ENCODE data around the gene BBS2.

The BBS2 gene

DNA sequence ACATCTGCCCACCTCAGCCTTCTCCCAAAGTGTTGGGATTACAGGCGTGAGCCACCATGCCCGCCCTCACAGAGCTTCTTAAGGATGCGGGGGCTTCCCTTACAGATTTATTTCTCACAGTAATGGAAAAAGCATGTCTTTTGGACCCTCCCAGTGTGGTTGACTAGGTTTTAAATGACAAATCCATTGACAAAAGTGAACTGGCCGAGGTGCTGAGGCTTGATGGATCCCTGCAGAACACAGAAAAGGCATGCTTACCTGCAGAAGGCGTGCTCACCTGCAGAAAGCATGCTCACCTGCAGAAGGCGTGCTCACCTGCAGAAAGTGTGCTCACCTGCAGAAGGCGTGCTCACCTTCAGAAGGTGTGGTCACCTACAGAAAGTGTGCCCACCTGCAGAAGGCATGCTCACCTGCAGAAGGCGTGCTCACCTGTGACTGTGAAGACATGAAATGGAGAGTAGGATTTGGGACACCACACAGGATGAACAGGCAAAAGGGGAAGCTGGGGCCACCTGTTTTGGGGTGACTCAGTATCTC is 15.1 kb upstream of the BBS2 start:
- no peak for TF ChIP-seq ZNF501 (tag by site-specific recombination; IDR thresholded peaks at IDR 0.05)
- TF ChIP-seq, protein P1, sequence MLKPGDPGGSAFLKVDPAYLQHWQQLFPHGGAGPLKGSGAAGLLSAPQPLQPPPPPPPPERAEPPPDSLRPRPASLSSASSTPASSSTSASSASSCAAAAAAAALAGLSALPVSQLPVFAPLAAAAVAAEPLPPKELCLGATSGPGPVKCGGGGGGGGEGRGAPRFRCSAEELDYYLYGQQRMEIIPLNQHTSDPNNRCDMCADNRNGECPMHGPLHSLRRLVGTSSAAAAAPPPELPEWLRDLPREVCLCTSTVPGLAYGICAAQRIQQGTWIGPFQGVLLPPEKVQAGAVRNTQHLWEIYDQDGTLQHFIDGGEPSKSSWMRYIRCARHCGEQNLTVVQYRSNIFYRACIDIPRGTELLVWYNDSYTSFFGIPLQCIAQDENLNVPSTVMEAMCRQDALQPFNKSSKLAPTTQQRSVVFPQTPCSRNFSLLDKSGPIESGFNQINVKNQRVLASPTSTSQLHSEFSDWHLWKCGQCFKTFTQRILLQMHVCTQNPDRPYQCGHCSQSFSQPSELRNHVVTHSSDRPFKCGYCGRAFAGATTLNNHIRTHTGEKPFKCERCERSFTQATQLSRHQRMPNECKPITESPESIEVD (tag by site-specific recombination; IDR thresholded peaks at IDR 0.05), result no peak
- no peak for TF ChIP-seq ZNF621 (tag by site-specific recombination; IDR thresholded peaks at IDR 0.05)
- TF ChIP-seq ZNF585B (tag by site-specific recombination; IDR thresholded peaks at IDR 0.05), result no peak
- no peak for TF ChIP-seq HOXC10 (CRISPR knock-in tag; IDR thresholded peaks at IDR 0.05)
- no peak for TF ChIP-seq ZNF24 (tag by site-specific recombination; IDR thresholded peaks at IDR 0.05)
- TF ChIP-seq, protein P2, sequence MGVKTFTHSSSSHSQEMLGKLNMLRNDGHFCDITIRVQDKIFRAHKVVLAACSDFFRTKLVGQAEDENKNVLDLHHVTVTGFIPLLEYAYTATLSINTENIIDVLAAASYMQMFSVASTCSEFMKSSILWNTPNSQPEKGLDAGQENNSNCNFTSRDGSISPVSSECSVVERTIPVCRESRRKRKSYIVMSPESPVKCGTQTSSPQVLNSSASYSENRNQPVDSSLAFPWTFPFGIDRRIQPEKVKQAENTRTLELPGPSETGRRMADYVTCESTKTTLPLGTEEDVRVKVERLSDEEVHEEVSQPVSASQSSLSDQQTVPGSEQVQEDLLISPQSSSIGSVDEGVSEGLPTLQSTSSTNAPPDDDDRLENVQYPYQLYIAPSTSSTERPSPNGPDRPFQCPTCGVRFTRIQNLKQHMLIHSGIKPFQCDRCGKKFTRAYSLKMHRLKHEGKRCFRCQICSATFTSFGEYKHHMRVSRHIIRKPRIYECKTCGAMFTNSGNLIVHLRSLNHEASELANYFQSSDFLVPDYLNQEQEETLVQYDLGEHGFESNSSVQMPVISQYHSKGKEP (tag by site-specific recombination; IDR thresholded peaks at IDR 0.05), result no peak
- TF ChIP-seq, protein P3, sequence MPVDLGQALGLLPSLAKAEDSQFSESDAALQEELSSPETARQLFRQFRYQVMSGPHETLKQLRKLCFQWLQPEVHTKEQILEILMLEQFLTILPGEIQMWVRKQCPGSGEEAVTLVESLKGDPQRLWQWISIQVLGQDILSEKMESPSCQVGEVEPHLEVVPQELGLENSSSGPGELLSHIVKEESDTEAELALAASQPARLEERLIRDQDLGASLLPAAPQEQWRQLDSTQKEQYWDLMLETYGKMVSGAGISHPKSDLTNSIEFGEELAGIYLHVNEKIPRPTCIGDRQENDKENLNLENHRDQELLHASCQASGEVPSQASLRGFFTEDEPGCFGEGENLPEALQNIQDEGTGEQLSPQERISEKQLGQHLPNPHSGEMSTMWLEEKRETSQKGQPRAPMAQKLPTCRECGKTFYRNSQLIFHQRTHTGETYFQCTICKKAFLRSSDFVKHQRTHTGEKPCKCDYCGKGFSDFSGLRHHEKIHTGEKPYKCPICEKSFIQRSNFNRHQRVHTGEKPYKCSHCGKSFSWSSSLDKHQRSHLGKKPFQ (tag by site-specific recombination; IDR thresholded peaks at IDR 0.05), result no peak
- no peak for TF ChIP-seq ZNF747 (tag by site-specific recombination; IDR thresholded peaks at IDR 0.05)
- TF ChIP-seq ZNF2 (tag by site-specific recombination; IDR thresholded peaks at IDR 0.05), result no peak
- TF ChIP-seq ZNF830 (tag by site-specific recombination; IDR thresholded peaks at IDR 0.05; ENCODE audit: low read depth), result no peak
- TF ChIP-seq ZNF426 (tag by site-specific recombination; IDR thresholded peaks at IDR 0.05), result no peak
- TF ChIP-seq KLF1 (tag by site-specific recombination; IDR thresholded peaks at IDR 0.05), result no peak
- no peak for TF ChIP-seq ZNF670 (tag by site-specific recombination; IDR thresholded peaks at IDR 0.05; ENCODE audit: low read depth)
- TF ChIP-seq, protein P4, sequence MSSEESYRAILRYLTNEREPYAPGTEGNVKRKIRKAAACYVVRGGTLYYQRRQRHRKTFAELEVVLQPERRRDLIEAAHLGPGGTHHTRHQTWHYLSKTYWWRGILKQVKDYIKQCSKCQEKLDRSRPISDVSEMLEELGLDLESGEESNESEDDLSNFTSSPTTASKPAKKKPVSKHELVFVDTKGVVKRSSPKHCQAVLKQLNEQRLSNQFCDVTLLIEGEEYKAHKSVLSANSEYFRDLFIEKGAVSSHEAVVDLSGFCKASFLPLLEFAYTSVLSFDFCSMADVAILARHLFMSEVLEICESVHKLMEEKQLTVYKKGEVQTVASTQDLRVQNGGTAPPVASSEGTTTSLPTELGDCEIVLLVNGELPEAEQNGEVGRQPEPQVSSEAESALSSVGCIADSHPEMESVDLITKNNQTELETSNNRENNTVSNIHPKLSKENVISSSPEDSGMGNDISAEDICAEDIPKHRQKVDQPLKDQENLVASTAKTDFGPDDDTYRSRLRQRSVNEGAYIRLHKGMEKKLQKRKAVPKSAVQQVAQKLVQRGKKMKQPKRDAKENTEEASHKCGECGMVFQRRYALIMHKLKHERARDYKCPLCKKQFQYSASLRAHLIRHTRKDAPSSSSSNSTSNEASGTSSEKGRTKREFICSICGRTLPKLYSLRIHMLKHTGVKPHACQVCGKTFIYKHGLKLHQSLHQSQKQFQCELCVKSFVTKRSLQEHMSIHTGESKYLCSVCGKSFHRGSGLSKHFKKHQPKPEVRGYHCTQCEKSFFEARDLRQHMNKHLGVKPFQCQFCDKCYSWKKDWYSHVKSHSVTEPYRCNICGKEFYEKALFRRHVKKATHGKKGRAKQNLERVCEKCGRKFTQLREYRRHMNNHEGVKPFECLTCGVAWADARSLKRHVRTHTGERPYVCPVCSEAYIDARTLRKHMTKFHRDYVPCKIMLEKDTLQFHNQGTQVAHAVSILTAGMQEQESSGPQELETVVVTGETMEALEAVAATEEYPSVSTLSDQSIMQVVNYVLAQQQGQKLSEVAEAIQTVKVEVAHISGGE (tag by site-specific recombination; conservative IDR thresholded peaks at IDR 0.05; ENCODE audit: low read depth), result no peak
- TF ChIP-seq ZNF202 (tag by site-specific recombination; IDR thresholded peaks at IDR 0.05; ENCODE audit: borderline replicate concordance), result no peak
- no peak for TF ChIP-seq MYNN (tag by site-specific recombination; IDR thresholded peaks at IDR 0.05; ENCODE audit: borderline replicate concordance)
- H3K36me3 ChIP-seq (ENCODE audit: control insufficient read depth in 2 of 2, insufficient read depth in 1 of 2, low read length in 2 of 2), result no peaks in the 10 kb centered on the region
- ChIA-PET POLR2A (no interaction called here), CTCF (interaction anchor here (0.7 kb wide), 2 partner anchors 16 to 44 kb away, joined by 3 to 4 read pairs; no protein-coding TSS in a partner anchor)
- H3K27ac ChIP-seq (ENCODE audit: extremely low read depth, low read depth, low read length), result no peak overlapping the region
- H3K4me1 ChIP-seq (ENCODE audit: control insufficient read depth, insufficient read depth, low read length), result no peaks in the 10 kb centered on the region
- no peaks in the 10 kb centered on the region for H3K9me3 ChIP-seq (ENCODE audit: control insufficient read depth, insufficient read depth, low read depth, low read length)
- H3K4me3 ChIP-seq (ENCODE audit: low read depth, low read length), result no peak overlapping the region

DNA sequence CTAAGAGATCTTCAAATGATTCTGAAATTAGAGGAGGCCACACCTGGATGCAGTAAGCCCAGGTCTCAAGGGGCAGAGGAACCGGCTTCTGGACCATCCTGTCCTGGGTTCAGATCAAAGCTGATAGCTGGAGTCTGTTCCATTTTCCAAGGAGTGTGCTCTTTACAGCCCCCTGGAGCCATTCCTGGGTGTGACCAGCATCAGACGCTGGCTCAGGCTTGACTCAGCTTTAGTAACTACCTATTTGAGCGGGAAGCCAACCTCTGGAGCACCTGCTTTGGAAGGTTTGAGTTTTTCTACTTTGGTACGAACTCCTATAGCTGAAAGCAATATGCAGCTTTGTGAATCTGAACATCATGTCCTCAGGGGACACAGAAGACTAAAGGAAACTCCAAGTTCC is 12.9 kb upstream of the BBS2 start:
- Histone ChIP-seq H3K9me3 (ENCODE audit: control insufficient read depth, insufficient read depth, low read depth, low read length) (no peaks in the 10 kb centered on the region), H3K36me3 (ENCODE audit: control insufficient read depth in 2 of 2, insufficient read depth in 1 of 2, low read length in 2 of 2) (no peaks in the 10 kb centered on the region), H3K4me1 (ENCODE audit: control insufficient read depth, insufficient read depth, low read length) (no peaks in the 10 kb centered on the region), H3K27ac (ENCODE audit: extremely low read depth, low read depth, low read length) (no peak overlapping the region), H3K4me3 (ENCODE audit: low read depth, low read length) (no peak overlapping the region)
- CTCF ChIA-PET, result interaction anchor here (0.5 to 0.8 kb wide), 4 partner anchors 20 to 169 kb away, joined by 3 read pairs; no protein-coding TSS in a partner anchor
- POLR2A ChIA-PET, result no interaction called here
- TF ChIP-seq ZNF335 (tag by site-specific recombination; conservative IDR thresholded peaks at IDR 0.05) (no peak), YY1 (tag by site-specific recombination; IDR thresholded peaks at IDR 0.05) (no peak), ZNF354C (tag by site-specific recombination; IDR thresholded peaks at IDR 0.05; ENCODE audit: borderline replicate concordance, low read depth) (no peak), FEZF1 (tag by site-specific recombination; IDR thresholded peaks at IDR 0.05) (no peak), SCRT1 (tag by site-specific recombination; IDR thresholded peaks at IDR 0.05; ENCODE audit: borderline replicate concordance) (no peak)
- TF ChIP-seq, protein P5, sequence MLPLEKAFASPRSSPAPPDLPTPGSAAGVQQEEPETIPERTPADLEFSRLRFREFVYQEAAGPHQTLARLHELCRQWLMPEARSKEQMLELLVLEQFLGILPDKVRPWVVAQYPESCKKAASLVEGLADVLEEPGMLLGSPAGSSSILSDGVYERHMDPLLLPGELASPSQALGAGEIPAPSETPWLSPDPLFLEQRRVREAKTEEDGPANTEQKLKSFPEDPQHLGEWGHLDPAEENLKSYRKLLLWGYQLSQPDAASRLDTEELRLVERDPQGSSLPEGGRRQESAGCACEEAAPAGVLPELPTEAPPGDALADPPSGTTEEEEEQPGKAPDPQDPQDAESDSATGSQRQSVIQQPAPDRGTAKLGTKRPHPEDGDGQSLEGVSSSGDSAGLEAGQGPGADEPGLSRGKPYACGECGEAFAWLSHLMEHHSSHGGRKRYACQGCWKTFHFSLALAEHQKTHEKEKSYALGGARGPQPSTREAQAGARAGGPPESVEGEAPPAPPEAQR (tag by site-specific recombination; IDR thresholded peaks at IDR 0.05), result no peak
- TF ChIP-seq, protein P6, sequence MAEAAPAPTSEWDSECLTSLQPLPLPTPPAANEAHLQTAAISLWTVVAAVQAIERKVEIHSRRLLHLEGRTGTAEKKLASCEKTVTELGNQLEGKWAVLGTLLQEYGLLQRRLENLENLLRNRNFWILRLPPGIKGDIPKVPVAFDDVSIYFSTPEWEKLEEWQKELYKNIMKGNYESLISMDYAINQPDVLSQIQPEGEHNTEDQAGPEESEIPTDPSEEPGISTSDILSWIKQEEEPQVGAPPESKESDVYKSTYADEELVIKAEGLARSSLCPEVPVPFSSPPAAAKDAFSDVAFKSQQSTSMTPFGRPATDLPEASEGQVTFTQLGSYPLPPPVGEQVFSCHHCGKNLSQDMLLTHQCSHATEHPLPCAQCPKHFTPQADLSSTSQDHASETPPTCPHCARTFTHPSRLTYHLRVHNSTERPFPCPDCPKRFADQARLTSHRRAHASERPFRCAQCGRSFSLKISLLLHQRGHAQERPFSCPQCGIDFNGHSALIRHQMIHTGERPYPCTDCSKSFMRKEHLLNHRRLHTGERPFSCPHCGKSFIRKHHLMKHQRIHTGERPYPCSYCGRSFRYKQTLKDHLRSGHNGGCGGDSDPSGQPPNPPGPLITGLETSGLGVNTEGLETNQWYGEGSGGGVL (tag by site-specific recombination; IDR thresholded peaks at IDR 0.05), result no peak
